Astrocyte (in vitro differentiated cells and primary cell): ENCODE measurements around the gene CEP290. TPM values are rescaled to one million over a fixed set of nuclear protein-coding genes. Genes with fewer than 3 reads are reported as not detected.

Experiments used
- DNase-seq: peaks from one replicate; pipeline ENCODE4 v3.0.0-alpha.2; 2010; ENCODE audit warnings: low read depth
- FAIRE-seq: peaks from 2 replicates; lab custom pipeline; 2011; peaks lifted over from hg19 to GRCh38; lab: Jason Lieb, UNC
- H2AFZ ChIP-seq: 2 replicates; pipeline ENCODE4 v1.6.0; 2012; ENCODE audit warnings: low read depth, low read length, inconsistent platforms
- H3K27ac ChIP-seq: 2 replicates; pipeline ENCODE4 v1.5.1; 2011; ENCODE audit warnings: low read depth, low read length, inconsistent platforms
- H3K27me3 ChIP-seq: 2 replicates; pipeline ENCODE4 v1.6.0; 2011; ENCODE audit warnings: low read length, inconsistent platforms; ENCODE audit not compliant: insufficient read depth
- H3K36me3 ChIP-seq: 2 replicates; pipeline ENCODE4 v1.5.1; 2011; ENCODE audit warnings: low read length, inconsistent platforms; ENCODE audit not compliant: insufficient read depth
- H3K4me1 ChIP-seq: 2 replicates; pipeline ENCODE4 v1.5.1; 2011; ENCODE audit warnings: low read length, inconsistent platforms; ENCODE audit not compliant: insufficient read depth
- H3K4me2 ChIP-seq: 2 replicates; pipeline ENCODE4 v1.6.0; 2012; ENCODE audit warnings: low read length, inconsistent platforms
- H3K4me3 ChIP-seq: 2 replicates; pipeline ENCODE4 v1.5.1; 2011; ENCODE audit warnings: low read depth, mild to moderate bottlenecking, low read length, inconsistent platforms; ENCODE audit not compliant: insufficient read depth
- H3K79me2 ChIP-seq: 2 replicates; pipeline ENCODE4 v1.6.0; 2012; ENCODE audit warnings: mild to moderate bottlenecking, low read length, inconsistent platforms; ENCODE audit not compliant: insufficient read depth
- H3K9ac ChIP-seq: 2 replicates; pipeline ENCODE4 v1.6.0; 2012; ENCODE audit warnings: mild to moderate bottlenecking, low read length, inconsistent platforms
- H3K9me3 ChIP-seq: 2 replicates; pipeline ENCODE4 v1.5.1; 2012; ENCODE audit warnings: low read depth, mild to moderate bottlenecking, low read length, inconsistent platforms; ENCODE audit not compliant: insufficient read depth
- H4K20me1 ChIP-seq: 2 replicates; pipeline ENCODE4 v1.6.0; 2012; ENCODE audit warnings: low read length, inconsistent platforms; ENCODE audit not compliant: insufficient read depth
- H3K27ac Mint-ChIP-seq: one replicate; pipeline ENCODE4 v1.8.0; 2021; ENCODE audit warnings: mild to moderate bottlenecking, mixed read lengths; ENCODE audit not compliant: unreplicated experiment
- H3K27me3 Mint-ChIP-seq: one replicate; pipeline ENCODE4 v1.8.0; 2021; ENCODE audit warnings: low read depth, mixed read lengths; ENCODE audit not compliant: unreplicated experiment
- H3K36me3 Mint-ChIP-seq: one replicate; pipeline ENCODE4 v1.8.0; 2021; ENCODE audit warnings: low read depth, mixed read lengths; ENCODE audit not compliant: unreplicated experiment
- H3K4me1 Mint-ChIP-seq: one replicate; pipeline ENCODE4 v1.8.0; 2021; ENCODE audit warnings: low read depth, mixed read lengths; ENCODE audit not compliant: unreplicated experiment
- H3K4me3 Mint-ChIP-seq: one replicate; pipeline ENCODE4 v1.8.0; 2021; ENCODE audit warnings: mild to moderate bottlenecking, moderate library complexity, mixed read lengths; ENCODE audit not compliant: unreplicated experiment
- H3K9me3 Mint-ChIP-seq: one replicate; pipeline ENCODE4 v1.8.0; 2021; ENCODE audit warnings: mild to moderate bottlenecking, mixed read lengths; ENCODE audit not compliant: unreplicated experiment
- EZH2 ChIP-seq: IDR thresholded peaks from 2 replicates; pipeline ENCODE4 v1.6.1; 2012; ENCODE audit warnings: mild to moderate bottlenecking, low read length, inconsistent platforms; ENCODE audit not compliant: insufficient read depth
- total RNA-seq: library from RNA; stranded (reverse); gene quantifications from 2 replicates; pipeline ENCODE4 v1.2.1, GENCODE V29; 2021
- TF ChIP-seq, protein P1 (sequence below): IDR thresholded peaks from 2 replicates; pipeline ENCODE4 v1.5.1; 2011; ENCODE audit warnings: low read depth, mild to moderate bottlenecking, inconsistent platforms, low read length, moderate library complexity; ENCODE audit not compliant: insufficient read depth

CEP290 gene
- total RNA-seq, 1 donor from 2014 or later, result 20.1 TPM

DNA sequence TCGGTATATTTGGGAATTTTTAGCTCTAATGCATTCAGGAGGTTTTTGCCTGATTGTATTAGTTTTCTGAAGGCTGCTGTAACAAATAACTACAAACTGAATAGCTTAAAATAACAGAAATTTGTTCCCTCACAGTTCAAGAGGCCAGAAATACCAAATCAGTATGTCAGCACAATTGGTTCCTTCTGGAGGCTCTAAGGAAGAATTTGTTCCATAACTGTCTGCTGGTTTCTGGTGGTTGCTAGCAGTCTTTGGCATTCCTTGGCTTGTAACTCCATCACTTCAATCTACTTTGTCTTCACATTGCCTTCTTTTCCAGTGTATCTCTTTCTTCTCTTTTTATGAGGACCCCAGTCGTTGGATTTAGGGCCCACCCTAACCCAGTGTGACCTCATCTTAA, 21.5 kb upstream of the CEP290 start:
- no peak for FAIRE-seq
- no peak for DNase-seq
- Histone ChIP-seq H3K79me2 (no peaks in the 10 kb centered on the region), H3K9ac (no peak overlapping the region), H3K27ac (no peak overlapping the region), H4K20me1 (no peaks in the 10 kb centered on the region), H3K27me3 (no peaks in the 10 kb centered on the region), H3K36me3 (peaks cover 20% of the 10 kb centered on the region), H3K4me3 (no peak overlapping the region), H3K9me3 (no peaks in the 10 kb centered on the region), H3K4me1 (no peaks in the 10 kb centered on the region), H2AFZ (no peak overlapping the region), H3K4me2 (no peak overlapping the region)
- H3K27me3 Mint-ChIP-seq, result no peaks in the 10 kb centered on the region
- no peaks in the 10 kb centered on the region for H3K9me3 Mint-ChIP-seq
- H3K36me3 Mint-ChIP-seq, result peaks cover 25% of the 10 kb centered on the region
- TF ChIP-seq, protein P1, sequence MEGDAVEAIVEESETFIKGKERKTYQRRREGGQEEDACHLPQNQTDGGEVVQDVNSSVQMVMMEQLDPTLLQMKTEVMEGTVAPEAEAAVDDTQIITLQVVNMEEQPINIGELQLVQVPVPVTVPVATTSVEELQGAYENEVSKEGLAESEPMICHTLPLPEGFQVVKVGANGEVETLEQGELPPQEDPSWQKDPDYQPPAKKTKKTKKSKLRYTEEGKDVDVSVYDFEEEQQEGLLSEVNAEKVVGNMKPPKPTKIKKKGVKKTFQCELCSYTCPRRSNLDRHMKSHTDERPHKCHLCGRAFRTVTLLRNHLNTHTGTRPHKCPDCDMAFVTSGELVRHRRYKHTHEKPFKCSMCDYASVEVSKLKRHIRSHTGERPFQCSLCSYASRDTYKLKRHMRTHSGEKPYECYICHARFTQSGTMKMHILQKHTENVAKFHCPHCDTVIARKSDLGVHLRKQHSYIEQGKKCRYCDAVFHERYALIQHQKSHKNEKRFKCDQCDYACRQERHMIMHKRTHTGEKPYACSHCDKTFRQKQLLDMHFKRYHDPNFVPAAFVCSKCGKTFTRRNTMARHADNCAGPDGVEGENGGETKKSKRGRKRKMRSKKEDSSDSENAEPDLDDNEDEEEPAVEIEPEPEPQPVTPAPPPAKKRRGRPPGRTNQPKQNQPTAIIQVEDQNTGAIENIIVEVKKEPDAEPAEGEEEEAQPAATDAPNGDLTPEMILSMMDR, result no peak
- no peak for TF ChIP-seq EZH2
- no peak overlapping the region for H3K4me3 Mint-ChIP-seq
- H3K27ac Mint-ChIP-seq, result no peak overlapping the region
- peaks cover 2% of the 10 kb centered on the region for H3K4me1 Mint-ChIP-seq

- no peak overlapping the region for H2AFZ ChIP-seq
- no peak overlapping the region for H3K4me2 ChIP-seq
- no peaks in the 10 kb centered on the region for H3K36me3 ChIP-seq
- TF ChIP-seq, protein P1, result no peak
- TF ChIP-seq EZH2, result no peak
- no peaks in the 10 kb centered on the region for H4K20me1 ChIP-seq
- H3K9me3 ChIP-seq, result no peaks in the 10 kb centered on the region
- no peaks in the 10 kb centered on the region for H3K27me3 ChIP-seq
- H3K4me1 ChIP-seq, result no peaks in the 10 kb centered on the region
- no peak overlapping the region for H3K4me3 ChIP-seq
- no peak for DNase-seq
- H3K27ac ChIP-seq, result no peak overlapping the region
- Mint-ChIP-seq H3K36me3 (peaks cover 2% of the 10 kb centered on the region), H3K27ac (no peak overlapping the region), H3K4me3 (no peak overlapping the region), H3K27me3 (no peaks in the 10 kb centered on the region), H3K9me3 (no peaks in the 10 kb centered on the region), H3K4me1 (no peaks in the 10 kb centered on the region)
- FAIRE-seq, result no peak
- no peaks in the 10 kb centered on the region for H3K79me2 ChIP-seq
- no peak overlapping the region for H3K9ac ChIP-seq
Measured at GRCh38 chr12:88156075-88156654, 14.3 kb upstream of the CEP290 start.

- H3K4me2 ChIP-seq, result no peak overlapping the region
- H3K4me3 ChIP-seq, result no peak overlapping the region
- H3K9me3 ChIP-seq, result no peaks in the 10 kb centered on the region
- no peak for TF ChIP-seq EZH2
- TF ChIP-seq, protein P1, result peak; percentile 35
- no peaks in the 10 kb centered on the region for H3K36me3 ChIP-seq
- H4K20me1 ChIP-seq, result no peaks in the 10 kb centered on the region
- peaks cover 13% of the 10 kb centered on the region for H3K79me2 ChIP-seq
- FAIRE-seq, result no peak
- no peaks in the 10 kb centered on the region for H3K27me3 Mint-ChIP-seq
- no peak overlapping the region for H3K9ac ChIP-seq
- no peaks in the 10 kb centered on the region for H3K27me3 ChIP-seq
- no peak overlapping the region for H3K27ac Mint-ChIP-seq
- no peak overlapping the region for H2AFZ ChIP-seq
- H3K4me1 Mint-ChIP-seq, result no peaks in the 10 kb centered on the region
- no peaks in the 10 kb centered on the region for H3K36me3 Mint-ChIP-seq
- no peak overlapping the region for H3K4me3 Mint-ChIP-seq
- no peak overlapping the region for H3K27ac ChIP-seq
- DNase-seq, result peak; percentile 19
- H3K4me1 ChIP-seq, result no peaks in the 10 kb centered on the region
- no peaks in the 10 kb centered on the region for H3K9me3 Mint-ChIP-seq
Measured at GRCh38 chr12:88153959-88154358, 12.1 kb upstream of the CEP290 start.
